PFSK-1 (cell line): ENCODE data around the gene PTGR3.

Experiments used
- FOXP2 ChIP-seq: optimal IDR thresholded peaks from 2 replicates; pipeline ENCODE3; 2011; ENCODE audit warnings: borderline replicate concordance, control low read depth, inconsistent platforms; ENCODE audit not compliant: insufficient read depth; ENCODE audit errors: extremely low read length, extremely low read depth
- POLR2AphosphoS5 ChIP-seq: IDR thresholded peaks from 2 replicates; pipeline ENCODE4 v1.6.1; 2012; ENCODE audit warnings: low read depth, mild to moderate bottlenecking, control low read depth, low read length, moderate library complexity
- REST ChIP-seq, 2 experiments: IDR thresholded peaks; 2 replicates each; pipeline versions ENCODE4 v1.6.1 to v1.8.0; 2011 to 2012; ENCODE audit warnings: low read depth in 2 of 2, low read length in 2 of 2, control low read depth in 1 of 2, inconsistent platforms in 1 of 2, mild to moderate bottlenecking in 1 of 2, moderate library complexity in 1 of 2; ENCODE audit not compliant: insufficient read depth in 1 of 2
- SIN3A ChIP-seq: IDR thresholded peaks from 2 replicates; pipeline ENCODE4 v1.6.1; 2012; ENCODE audit warnings: mild to moderate bottlenecking, low read length, moderate library complexity, borderline replicate concordance; ENCODE audit not compliant: insufficient read depth
- TAF1 ChIP-seq: IDR thresholded peaks from 2 replicates; pipeline ENCODE4 v1.6.1; 2012; ENCODE audit warnings: low read length, control low read depth, borderline replicate concordance; ENCODE audit not compliant: insufficient read depth

Gene PTGR3

DNA sequence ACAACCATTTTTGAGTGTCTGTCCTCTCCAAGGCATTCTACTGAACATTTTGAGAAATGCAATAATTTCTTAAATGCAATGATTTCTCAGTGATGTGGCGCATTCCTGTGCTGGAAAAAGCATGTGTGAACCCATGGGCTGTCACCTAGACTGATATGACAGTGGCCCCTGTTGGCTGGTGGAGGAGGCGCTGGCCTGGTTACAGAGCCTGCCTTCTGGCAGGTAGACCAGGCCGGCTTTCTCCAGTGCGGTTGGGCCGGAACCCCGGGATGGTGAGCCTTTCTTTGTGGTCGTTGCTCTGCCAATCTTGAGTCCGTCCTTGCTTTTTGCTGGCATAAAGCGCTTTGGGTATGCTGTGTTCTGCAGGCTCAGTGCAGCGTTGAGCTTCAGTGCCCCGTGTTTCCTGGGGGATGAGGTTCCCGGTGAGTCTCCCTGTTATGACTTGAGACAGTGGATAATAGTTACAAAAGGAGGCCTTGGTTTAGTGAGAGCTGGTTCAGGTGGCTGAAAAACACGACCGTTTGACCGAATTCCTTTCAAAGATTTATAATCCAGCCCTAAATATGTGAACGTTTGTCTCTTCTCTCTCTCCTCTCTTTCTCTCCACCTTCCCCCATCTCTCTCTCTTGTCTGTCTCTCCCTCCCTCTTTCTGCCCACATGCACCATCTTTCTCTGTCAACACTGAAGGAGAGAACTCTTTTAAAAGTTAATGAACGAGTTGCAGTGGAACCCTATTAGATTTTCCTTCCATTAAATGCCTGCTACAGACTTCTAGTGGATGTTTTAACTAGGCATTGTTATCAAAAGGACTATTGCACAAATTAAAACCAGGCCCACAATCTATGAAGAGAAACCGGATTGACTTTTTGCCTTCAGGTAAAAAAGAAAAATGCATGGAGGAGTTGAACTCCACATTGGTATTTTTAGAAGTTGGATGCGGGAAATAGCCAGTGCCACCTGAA is 35.7 kb upstream of the PTGR3 start:
- TF ChIP-seq FOXP2 (no peak), SIN3A (no peak), POLR2AphosphoS5 (no peak), REST (IDR thresholded peaks at IDR 0.05; ENCODE audit: insufficient read depth in 1 of 2, low read depth in 2 of 2, low read length in 2 of 2) (no peak), TAF1 (no peak)

DNA sequence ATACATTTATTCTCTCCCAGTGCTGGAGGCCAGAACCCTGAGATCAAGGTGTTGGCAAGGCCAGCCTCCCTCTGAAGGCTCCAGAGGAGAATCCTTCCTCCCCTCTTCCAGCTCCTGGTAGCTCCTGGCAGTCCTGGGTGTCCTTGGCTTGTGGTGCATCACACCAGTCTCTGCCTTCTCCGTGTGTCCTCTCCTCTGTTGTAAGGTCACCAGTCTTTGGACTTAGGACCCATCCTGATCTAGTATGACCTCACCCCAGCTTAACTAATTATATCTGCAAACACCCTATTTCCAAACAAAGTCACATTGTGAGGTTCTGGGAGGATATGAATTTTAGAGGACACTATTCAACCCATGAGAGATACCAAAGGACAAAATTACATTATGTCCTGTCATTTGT is 32.8 kb upstream of the PTGR3 start:
- TF ChIP-seq TAF1 (no peak), SIN3A (no peak), POLR2AphosphoS5 (no peak), REST (IDR thresholded peaks at IDR 0.05; ENCODE audit: insufficient read depth in 1 of 2, low read depth in 2 of 2, low read length in 2 of 2) (no peak), FOXP2 (no peak)

DNA sequence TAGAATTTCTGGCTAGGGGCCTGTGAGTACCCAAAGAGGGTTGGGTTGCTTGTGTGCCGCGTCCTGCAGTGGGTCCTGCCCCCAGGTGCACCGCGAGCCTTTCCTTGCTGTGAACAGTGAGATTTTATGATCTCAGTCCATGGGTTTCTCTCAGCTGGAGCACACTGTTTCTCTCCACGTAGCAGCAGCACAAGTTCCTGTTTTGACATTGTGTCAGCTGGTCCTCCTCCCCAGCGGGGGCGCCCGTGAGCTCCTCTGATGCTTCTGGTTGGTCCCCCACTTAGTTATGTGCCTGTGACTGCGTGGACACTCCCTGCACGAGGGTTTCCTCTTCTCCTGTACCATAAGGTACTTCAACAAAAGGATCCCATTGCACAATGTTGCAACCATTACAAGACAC is 31.5 kb upstream of the PTGR3 start:
- TF ChIP-seq SIN3A (no peak), POLR2AphosphoS5 (no peak), TAF1 (no peak), REST (IDR thresholded peaks at IDR 0.05; ENCODE audit: insufficient read depth in 1 of 2, low read depth in 2 of 2, low read length in 2 of 2) (no peak), FOXP2 (no peak)

DNA sequence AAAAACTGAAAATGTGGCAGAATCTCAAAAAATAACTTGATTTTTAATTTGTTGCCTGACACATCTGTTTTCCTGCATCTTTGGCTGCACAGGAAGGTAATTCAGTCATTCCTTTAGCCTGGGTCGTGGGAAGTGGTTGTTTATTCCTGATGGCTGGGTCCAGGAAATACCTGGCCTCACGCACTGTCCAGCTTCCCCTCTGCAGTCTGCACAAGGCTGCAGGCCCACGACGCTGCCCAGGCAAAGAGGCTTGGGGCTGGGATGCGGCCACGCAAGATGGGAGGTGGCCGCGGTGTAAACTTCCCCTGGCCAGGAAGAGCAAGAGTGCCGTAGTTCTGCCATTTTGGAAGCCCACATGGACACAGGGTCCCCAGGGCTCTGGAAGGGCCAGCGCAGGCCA is 29.8 kb upstream of the PTGR3 start:
- TF ChIP-seq TAF1 (no peak), SIN3A (no peak)

DNA sequence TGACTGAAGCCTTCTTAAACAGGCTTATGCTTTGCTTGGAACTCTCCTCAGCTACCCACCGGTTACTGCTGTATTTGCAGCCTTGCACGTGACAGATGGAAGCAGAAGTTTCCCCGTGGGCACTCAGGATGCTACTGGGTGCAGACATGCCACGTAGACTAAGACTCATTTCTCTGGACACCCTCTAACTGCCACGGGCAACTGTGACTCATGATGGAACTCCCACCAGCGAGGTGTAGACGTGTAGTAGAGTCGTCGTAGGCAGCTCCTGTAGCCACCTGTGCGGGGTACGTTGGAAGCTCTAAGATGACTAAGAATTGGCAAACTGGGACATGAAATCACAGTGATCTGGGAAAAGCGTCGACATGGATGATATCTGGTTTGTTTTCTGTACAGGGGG is 29.2 kb upstream of the PTGR3 start:
- TF ChIP-seq SIN3A (no peak), FOXP2 (no peak), REST (IDR thresholded peaks at IDR 0.05; ENCODE audit: insufficient read depth in 1 of 2, low read depth in 2 of 2, low read length in 2 of 2) (no peak), TAF1 (no peak), POLR2AphosphoS5 (no peak)
